DLD1 (cell line): ENCODE data around the gene ZNF605.
"Not testable (repeated sequence)": the region's sequence is repeated elsewhere in the genome, so short reads cannot be mapped to it uniquely, and the experiment has no call there.

Source experiments
- in situ Hi-C: cut with HindIII; loops from 2 replicates; pipeline ENCODE4 v1.10.0; 2017; ENCODE audit warnings: low sequenced_read_pairs

Gene ZNF605

DNA sequence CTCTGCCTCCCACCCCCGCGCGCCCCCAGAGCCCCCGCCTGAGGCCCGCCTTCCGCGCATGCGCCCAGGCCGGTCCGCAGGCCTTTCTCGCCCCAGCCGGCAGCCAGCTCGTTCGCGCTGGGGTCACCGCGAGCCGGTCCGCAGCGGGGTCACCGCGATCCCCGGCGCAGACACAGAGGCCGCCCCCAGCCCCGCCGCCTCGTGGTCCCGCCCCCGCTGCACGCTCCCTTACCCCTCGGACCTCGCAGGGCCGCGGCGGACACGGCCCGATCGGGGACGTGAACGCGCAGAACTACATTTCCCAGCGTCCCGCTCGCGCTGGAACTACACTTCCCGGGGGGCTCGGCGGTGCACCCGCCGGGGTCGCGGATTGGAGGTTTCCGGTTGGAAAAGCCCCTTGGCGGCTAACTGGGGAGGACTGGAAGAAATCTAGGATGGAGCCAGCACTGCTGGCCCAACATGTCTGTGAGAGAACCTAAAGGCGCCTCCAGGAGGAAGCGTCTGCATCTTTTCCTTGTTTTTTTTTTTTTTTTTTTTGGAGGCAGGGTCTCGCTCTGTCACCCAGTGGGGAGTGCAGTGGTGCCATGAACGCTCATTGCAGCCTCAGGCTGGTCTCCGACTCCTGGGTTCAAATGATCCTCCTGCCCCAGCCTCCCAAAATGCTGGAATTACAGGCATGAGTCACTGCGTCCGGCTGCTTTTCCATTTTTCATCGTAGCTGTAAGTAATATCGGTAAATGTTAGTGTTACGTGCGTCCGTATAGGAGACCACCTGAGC, at the start of gene ZNF605:
ZNF605 (minus strand) TSS at position 296 of the 778 bp plus-strand sequence. CDS start 10,671 bp downstream, outside the sequence.
- in situ Hi-C loops, result no loop called here

GRCh38 chr12:132998741-132999140, 42.6 kb upstream of the ZNF605 start:
- in situ Hi-C loops, result no loop called here

- in situ Hi-C loops, result no loop called here
Measured at GRCh38 chr12:132986885-132987225, 30.7 kb upstream of the ZNF605 start.

DNA sequence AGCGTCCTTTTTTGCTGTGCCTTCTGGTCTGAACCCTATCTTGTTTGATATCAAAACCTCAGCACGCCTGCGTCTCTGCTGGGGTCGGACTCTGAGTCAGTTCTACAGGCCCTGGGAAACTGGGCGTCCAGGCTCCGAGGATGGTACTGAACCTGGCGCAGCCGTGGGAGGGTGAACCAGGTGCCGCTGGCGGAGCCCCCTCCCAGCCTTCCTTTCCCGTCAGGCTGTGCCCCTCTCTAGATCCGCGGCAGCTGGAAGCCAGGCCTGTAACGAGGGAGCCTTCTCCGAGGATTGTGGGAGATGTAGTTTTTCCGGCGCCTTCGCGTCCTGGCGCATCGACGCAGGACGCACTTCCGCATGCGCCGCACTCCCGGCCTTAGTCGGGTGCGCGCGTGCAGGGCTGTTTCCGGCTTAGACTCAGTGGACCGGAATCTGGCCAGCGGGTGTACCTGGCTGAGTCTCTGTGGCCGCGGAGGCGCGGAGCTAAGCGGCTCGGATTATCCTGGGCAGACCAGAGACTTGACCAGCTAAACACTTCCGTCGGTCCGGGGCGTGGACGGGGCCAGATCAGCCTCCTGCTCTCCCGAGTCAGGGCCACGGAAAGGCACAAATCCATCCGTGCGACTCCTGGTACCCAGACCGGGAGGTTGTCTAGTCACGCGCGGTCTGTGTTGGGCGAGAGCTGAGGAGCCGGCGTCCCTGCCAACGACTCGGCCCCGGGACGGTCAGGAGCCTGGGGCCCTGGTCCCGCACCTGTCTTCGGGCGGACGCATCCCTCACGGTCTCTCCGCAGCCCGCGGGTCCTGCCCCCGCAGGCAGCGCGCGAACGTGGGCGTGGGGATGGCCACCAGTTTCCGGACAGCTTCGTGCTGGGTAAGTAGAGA, 30.1 kb upstream of the ZNF605 start, which contains the start of gene ZNF26:
ZNF26 (plus strand) TSS at position 367 of the 884 bp plus-strand sequence; CDS start at position 841, 474 bp downstream.
- in situ Hi-C loops, result no loop called here

DNA sequence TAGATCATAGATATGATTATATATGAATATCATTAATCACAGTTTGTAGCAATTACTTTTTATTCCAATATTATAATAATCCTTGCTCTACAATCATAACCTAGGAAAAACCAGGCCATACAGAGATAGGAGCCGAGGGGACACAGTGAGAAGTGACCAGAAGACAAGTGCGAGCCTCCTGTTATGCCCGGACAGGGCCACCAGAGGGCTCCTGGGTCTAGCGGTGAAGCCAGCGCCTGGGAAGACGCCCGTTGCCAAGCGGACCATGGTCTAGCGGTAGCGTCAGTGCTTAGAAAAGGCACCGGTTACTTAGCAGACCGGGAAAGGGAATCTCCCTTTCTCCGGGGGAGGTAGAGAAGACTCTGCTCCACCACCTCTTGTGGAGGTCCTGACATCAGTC, 20.8 kb upstream of the ZNF605 start:
- in situ Hi-C loops, result not testable (repeated sequence)

GRCh38 chr12:132972374-132972773, 16.3 kb upstream of the ZNF605 start:
- in situ Hi-C loops, result no loop called here

GRCh38 chr12:132967736-132968135, 11.6 kb upstream of the ZNF605 start:
- in situ Hi-C loops, result no loop called here

DNA sequence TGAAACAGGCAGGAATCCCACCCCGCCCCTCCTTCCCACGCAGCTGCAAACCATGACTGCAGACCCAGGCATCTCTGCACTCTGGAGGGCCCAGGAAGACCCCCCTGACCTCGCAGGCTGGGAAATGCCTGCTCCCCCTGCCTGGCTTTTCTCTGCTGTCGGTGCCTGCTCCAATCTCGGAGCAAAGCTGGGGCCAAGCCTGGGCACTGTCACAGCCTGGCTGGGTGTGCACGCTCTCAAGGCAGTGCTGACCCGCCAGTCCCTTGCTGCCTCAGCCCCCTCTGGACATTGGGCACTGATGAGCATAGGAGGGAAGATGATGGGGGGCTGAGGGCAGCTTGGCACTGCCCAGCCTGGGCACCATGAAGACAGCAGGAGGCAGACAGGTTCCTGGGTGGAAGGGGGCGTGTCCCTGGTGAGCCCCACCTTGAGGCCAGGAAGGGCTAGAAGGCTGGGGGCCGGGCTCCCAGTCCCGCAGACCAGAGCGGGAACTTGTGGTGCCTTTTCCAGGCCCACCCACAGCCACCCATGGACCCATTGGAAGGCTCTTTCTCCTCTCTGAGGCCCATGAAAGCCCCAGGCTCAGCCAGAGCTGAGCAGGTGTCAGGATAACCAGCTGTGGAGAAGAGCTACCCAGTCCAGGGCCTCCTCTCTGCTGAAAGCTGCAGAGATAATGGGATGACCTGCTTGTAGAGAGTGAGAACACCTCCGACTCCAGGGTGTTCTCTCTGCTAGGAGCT, 10.7 kb upstream of the ZNF605 start:
- in situ Hi-C loops, result no loop called here

DNA sequence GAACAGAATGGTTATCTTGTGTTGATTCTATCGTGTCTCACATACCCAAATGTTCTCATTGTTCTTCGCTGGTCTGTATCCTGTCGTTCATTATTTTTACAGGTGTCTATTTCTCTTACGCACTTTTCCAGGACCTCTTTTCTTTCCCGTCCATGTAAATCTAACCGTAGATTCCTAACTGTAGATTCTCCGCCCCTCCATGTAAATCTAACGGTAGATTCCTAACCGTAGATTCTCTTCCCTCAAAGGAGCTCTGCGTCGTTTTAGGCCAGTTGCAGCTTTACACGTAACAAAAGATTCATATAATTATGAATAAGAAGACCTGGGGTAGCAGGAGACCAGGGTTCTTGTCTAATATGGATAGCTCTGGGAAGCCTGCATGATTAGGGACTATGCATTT, 9.7 kb upstream of the ZNF605 start:
- in situ Hi-C loops, result no loop called here

DNA sequence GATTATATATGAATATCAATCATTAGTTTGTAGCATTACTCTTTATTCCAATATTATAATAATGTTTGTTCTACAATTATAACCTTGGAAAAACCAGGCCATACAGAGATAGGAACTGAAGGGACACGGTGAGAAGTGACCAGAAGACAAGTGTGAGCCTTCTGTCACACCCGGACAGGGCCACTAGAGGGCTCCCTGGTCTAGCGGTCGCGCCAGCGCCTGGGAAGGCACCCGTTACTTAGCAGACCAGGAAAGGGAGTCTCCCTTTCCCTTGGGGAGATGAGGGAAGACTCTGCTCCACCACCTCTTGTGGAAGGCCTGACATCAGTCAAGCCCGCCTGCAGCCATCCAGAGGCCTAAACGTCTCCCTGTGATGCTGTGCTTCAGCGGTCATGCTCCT, 7.8 kb upstream of the ZNF605 start:
- in situ Hi-C loops, result not testable (repeated sequence)

DNA sequence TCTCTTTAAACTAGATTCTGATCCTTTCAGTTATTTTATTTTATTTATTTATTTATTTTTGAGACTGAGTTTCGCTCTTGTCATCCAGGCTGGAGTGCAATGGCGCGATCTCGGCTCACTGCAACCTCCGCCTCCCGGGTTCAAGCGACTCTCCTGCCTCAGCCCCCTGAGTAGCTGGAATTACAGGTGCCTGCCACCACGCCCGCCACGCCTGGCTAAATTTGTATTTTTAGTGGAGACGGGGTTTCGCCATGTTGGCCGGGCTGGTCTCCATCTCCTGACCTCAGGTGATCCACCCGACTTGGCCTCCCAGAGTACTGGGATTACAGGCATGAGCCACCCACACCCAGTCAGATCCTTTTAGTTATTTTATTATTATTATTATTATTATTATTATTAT, 5.7 kb upstream of the ZNF605 start:
- in situ Hi-C loops, result not testable (repeated sequence)

GRCh38 chr12:132955094-132956010, 754 bp downstream of the ZNF605 start:
- in situ Hi-C loops, result no loop called here

DNA sequence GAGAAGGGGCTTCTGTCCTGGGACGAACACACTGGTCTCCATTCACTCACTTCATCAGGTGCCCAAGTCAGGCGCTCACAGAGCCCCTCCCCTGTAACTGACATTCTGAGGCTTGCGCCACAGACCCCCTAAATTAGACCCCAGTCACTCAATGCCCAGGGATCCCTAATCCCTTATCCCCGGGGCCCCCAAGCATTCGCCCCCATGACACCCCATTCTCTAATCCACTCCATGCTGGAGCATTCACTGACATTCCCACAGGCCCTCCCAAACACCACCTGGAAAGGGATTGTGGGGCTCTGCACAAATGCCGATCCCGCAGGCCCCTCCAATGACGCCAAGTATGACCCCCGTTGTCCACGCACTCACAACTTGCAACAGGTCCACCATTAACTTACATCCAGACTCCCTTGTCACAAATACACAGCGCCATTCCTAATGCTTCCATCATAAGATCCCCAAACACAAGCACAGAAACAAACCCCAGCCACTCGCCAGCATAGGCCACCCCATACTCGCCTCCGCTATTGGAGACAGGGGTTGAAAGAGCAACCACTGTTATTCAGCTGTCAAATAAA, 1.5 kb downstream of the ZNF605 start:
- in situ Hi-C loops, result no loop called here

- in situ Hi-C loops, result no loop called here
Measured at GRCh38 chr12:132953771-132954170, 2.3 kb downstream of the ZNF605 start.

DNA sequence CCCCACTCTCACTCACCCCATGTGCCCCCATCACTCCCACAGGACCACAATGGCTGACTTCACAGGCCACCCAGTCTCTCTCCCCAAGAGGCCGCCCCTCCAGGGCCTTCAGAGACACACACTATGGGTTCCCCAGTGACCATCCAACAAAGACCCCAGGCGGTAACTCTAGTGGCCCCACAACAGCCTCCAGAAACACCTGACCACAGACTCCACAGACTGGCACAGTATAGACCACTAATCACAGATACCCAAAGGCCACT, 3.0 kb downstream of the ZNF605 start:
- in situ Hi-C loops, result no loop called here

- in situ Hi-C loops, result no loop called here
Measured at GRCh38 chr12:132952371-132953162, 3.5 kb downstream of the ZNF605 start.

- in situ Hi-C loops, result no loop called here
Measured at GRCh38 chr12:132951649-132952048, 4.5 kb downstream of the ZNF605 start.

- in situ Hi-C loops, result no loop called here
Measured at GRCh38 chr12:132950844-132951535, 5.1 kb downstream of the ZNF605 start.
